ENCODE measurements around the gene MSL1. TPM values are rescaled to one million over a fixed set of nuclear protein-coding genes. Genes with fewer than 3 reads are reported as not detected.

Gene MSL1
- total and polyA plus RNA-seq, 12 donors: 47.8 to 143 (median 72.1) TPM

DNA sequence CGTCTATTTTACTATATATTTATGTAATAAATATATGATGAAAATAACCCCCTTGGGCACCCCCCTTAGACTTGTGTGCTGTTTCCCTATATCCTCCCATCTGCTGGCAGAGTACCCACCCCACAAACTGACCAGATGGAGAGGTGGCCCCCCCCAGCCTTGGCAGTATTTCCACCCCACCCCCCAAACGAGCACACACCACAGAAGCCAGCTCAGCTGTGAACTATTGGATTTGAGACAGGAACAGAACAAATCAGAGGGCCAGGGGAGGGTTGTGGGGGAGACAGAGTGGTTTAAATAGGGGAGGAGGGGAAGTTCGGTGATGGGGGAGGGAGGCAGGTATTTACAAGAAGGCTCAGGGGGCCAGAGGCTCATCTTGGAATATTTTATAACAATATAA, 29.2 kb upstream of the MSL1 start:
- no peaks in the 10 kb centered on the region for H3K9me3 ChIP-seq (replicated peaks in 1 of 3)
- peaks cover 38 to 57% of the 10 kb centered on the region in 2 donors for H3K4me1 ChIP-seq (replicated peaks in 1 of 2)
- H3K36me3 ChIP-seq (replicated peaks in 1 of 2): peaks cover 0 to 71% of the 10 kb centered on the region in 2 donors
- H3K4me3 ChIP-seq: no peak overlapping the region
- no peaks in the 10 kb centered on the region for H3K27me3 ChIP-seq
- intact Hi-C loops (cut with DNase I): loop anchor here in 1 of 2 donors (5.0 kb wide), 1 partner anchor 75 kb away; the partner anchor contains the start of gene CSF3
- WGBS, 4 donors: 23 to 35% (median 28%) methylated on average over 3 of the region's 3 CpGs
- DNase-seq: peak in 1 of 7 donors; percentile 53
- H3K27ac ChIP-seq: peak overlapping the region in 4 of 5 donors; percentile 19 to 100 (median 96)
- TF ChIP-seq CTCF (IDR thresholded peaks at IDR 0.05) (no peak), POLR2A (IDR thresholded peaks at IDR 0.05) (no peak)

DNA sequence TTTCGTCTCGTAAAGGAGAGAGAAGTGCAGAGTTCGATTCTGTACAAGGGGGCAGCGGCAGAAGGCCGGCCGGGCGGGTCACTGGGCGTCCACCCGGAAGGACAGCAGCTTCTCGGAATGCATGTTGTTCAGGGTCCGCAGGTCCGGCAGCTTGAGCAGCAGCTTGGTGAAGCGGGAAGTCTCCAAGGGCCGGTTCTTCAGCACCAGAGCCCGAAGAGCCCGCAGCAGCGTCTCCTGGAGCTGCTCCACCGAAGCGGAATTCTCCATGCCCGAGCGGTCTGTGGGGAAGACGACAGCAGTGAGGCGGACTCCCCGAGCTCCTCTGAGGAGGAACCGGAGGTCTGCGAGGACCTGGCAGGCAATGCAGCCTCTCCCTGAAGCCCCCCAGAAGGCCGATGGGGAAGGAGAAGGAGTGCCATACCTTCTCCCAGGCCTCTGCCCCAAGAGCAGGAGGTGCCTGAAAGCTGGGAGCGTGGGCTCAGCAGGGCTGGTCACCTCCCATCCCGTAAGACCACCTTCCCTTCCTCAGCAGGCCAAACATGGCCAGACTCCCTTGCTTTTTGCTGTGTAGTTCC, 28.7 kb upstream of the MSL1 start:
- Histone ChIP-seq H3K27me3 (no peaks in the 10 kb centered on the region), H3K9me3 (replicated peaks in 1 of 3) (no peaks in the 10 kb centered on the region), H3K36me3 (replicated peaks in 1 of 2) (peaks cover 0 to 70% of the 10 kb centered on the region in 2 donors), H3K4me1 (replicated peaks in 1 of 2) (peaks cover 43 to 62% of the 10 kb centered on the region in 2 donors), H3K27ac (peak overlapping the region in 4 of 5 donors; percentile 19 to 100 (median 96)), H3K4me3 (no peak overlapping the region)
- peak in 4 of 7 donors; percentile 23 to 62 (median 44) for DNase-seq
- WGBS, 4 donors: 57 to 72% (median 63%) methylated on average over 23 to 29 of the region's 29 CpGs
- no peak for TF ChIP-seq CTCF (IDR thresholded peaks at IDR 0.05)
- TF ChIP-seq POLR2A (IDR thresholded peaks at IDR 0.05): no peak
- intact Hi-C loops (cut with DNase I): loop anchor here in 1 of 2 donors (5.0 kb wide), 1 partner anchor 76 kb away; the partner anchor contains the start of gene CSF3

GRCh38 chr17:40093580-40094201, 28.1 kb upstream of the MSL1 start:
- 54 to 70% (median 64%) methylated on average over 14 to 16 of the region's 16 CpGs for WGBS, 4 donors
- intact Hi-C loops (cut with DNase I): loop anchor here in 1 of 2 donors (5.0 kb wide), 1 partner anchor 76 kb away; the partner anchor contains the start of gene CSF3
- Histone ChIP-seq H3K4me3 (no peak overlapping the region), H3K27me3 (no peaks in the 10 kb centered on the region), H3K27ac (peak overlapping the region in 3 of 5 donors; percentile 96 to 100 (median 97)), H3K36me3 (replicated peaks in 1 of 2) (peaks cover 0 to 64% of the 10 kb centered on the region in 2 donors), H3K9me3 (replicated peaks in 1 of 3) (no peaks in the 10 kb centered on the region), H3K4me1 (replicated peaks in 1 of 2) (peaks cover 46 to 68% of the 10 kb centered on the region in 2 donors)
- no peak for TF ChIP-seq CTCF (IDR thresholded peaks at IDR 0.05)
- TF ChIP-seq POLR2A (IDR thresholded peaks at IDR 0.05): peak in 1 of 2 donors; percentile 14
- DNase-seq: peak in 4 of 7 donors; percentile 29 to 58 (median 47)

DNA sequence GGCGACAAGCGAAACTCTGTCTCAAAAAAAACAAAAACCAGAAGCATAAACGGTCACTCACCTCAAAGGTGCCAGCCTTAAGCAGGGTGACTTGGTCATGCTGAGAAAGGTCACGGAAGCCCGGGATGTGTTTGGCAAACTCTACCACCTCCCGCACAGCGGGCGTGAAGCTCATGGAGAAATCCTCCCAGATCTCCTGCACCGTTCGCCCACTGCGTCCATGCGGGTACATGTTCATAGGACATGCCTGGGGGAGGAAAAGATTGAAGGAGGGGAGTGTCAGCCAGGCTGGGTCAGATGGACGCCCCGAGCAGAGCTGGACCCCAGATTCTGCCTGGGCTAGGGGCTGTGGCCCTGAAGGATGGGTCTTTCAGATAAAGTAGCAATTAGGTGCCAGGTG, 26.9 kb upstream of the MSL1 start:
- Histone ChIP-seq H3K27me3 (no peaks in the 10 kb centered on the region), H3K27ac (peak overlapping the region in 4 of 5 donors; percentile 96 to 100 (median 96)), H3K4me1 (replicated peaks in 1 of 2) (peaks cover 46 to 68% of the 10 kb centered on the region in 2 donors), H3K4me3 (no peak overlapping the region), H3K36me3 (replicated peaks in 1 of 2) (peaks cover 0 to 54% of the 10 kb centered on the region in 2 donors), H3K9me3 (replicated peaks in 1 of 3) (no peaks in the 10 kb centered on the region)
- TF ChIP-seq POLR2A (IDR thresholded peaks at IDR 0.05) (no peak), CTCF (IDR thresholded peaks at IDR 0.05) (no peak)
- WGBS, 4 donors: 47 to 62% (median 56%) methylated on average over 12 to 14 of the region's 14 CpGs
- DNase-seq: peak in 4 of 7 donors; percentile 39 to 64 (median 52)
- intact Hi-C loops (cut with DNase I): loop anchor here in 1 of 2 donors (5.0 kb wide), 1 partner anchor 78 kb away; the partner anchor contains the start of gene CSF3
